Panc1 (cell line): ENCODE results near the gene LNX1. TPM values are rescaled to one million over a fixed set of nuclear protein-coding genes. Genes with fewer than 3 reads are reported as not detected.

ENCODE experiments used
- ATAC-seq: fragments of 200-7000 bp; cut with Tn5 transposase; 2 replicates; pipeline ENCODE4 v1.9.1; 2020; ENCODE audit warnings: mild to moderate bottlenecking, moderate library complexity
- BruUV-seq: library from RNA; stranded (reverse); fragments of 400-500 nt; replicated peaks from 2 replicates; lab custom pipeline; 2021; lab: Mats Ljungman, UMichigan
- CTCF ChIA-PET: fragments of 300-600 bp; sonication (Branson Sonifier 250); formaldehyde crosslinking; loops from one replicate; lab custom pipeline; 2022; ENCODE audit warnings: antibody characterized with exemption; lab: Charles Lee
- POLR2A ChIA-PET: fragments of 300-600 bp; sonication (Branson Sonifier 250); formaldehyde crosslinking; loops from one replicate; lab custom pipeline; 2022; ENCODE audit warnings: antibody characterized with exemption; lab: Charles Lee
- DNase-seq: peaks from one replicate; pipeline ENCODE4 v3.0.0-alpha.2; 2010; ENCODE audit warnings: low read depth, low spot score
- H3K27ac ChIP-seq: 2 replicates; pipeline ENCODE4 v1.5.1; 2011; ENCODE audit warnings: mild to moderate bottlenecking, low read length, inconsistent platforms
- H3K27me3 ChIP-seq: fragments of 200-500 bp; sonication (Bioruptor generic); 2 replicates; pipeline ENCODE4 v1.6.0; 2014; ENCODE audit warnings: low read length, inconsistent platforms; ENCODE audit not compliant: control insufficient read depth, insufficient read depth
- H3K36me3 ChIP-seq: fragments of 200-500 bp; sonication (Bioruptor generic); 2 replicates; pipeline ENCODE4 v1.5.1; 2014; ENCODE audit warnings: inconsistent platforms, mild to moderate bottlenecking, low read length, moderate library complexity; ENCODE audit not compliant: control insufficient read depth, insufficient read depth
- H3K4me1 ChIP-seq: 2 replicates; pipeline ENCODE4 v1.5.1; 2011; ENCODE audit warnings: inconsistent platforms, mild to moderate bottlenecking, low read length, moderate library complexity; ENCODE audit not compliant: control insufficient read depth, insufficient read depth
- H3K4me3 ChIP-seq, 2 experiments: 2 replicates each; pipeline ENCODE4 v1.5.1; 2011 to 2012; ENCODE audit warnings: low read depth in 2 of 2, low read length in 2 of 2, mild to moderate bottlenecking in 2 of 2, inconsistent platforms in 1 of 2, moderate library complexity in 1 of 2
- H3K9me3 ChIP-seq: fragments of 200-500 bp; sonication (Bioruptor generic); 2 replicates; pipeline ENCODE4 v1.5.1; 2014; ENCODE audit warnings: low read depth, mild to moderate bottlenecking, inconsistent platforms, low read length, moderate library complexity; ENCODE audit not compliant: control insufficient read depth, insufficient read depth
- POLR2AphosphoS5 ChIP-seq: IDR thresholded peaks from 2 replicates; pipeline ENCODE4 v1.6.1; 2012; ENCODE audit warnings: mild to moderate bottlenecking, low read depth, low read length, moderate library complexity
- SIN3A ChIP-seq: IDR thresholded peaks from 2 replicates; pipeline ENCODE4 v1.6.1; 2012; ENCODE audit warnings: low read depth, mild to moderate bottlenecking, low read length, moderate library complexity, borderline replicate concordance; ENCODE audit not compliant: insufficient read depth
- TCF7L2 ChIP-seq: IDR thresholded peaks from 2 replicates; pipeline ENCODE4 v1.6.1; 2011; ENCODE audit warnings: mild to moderate bottlenecking, low read depth, low read length, inconsistent platforms
- in situ Hi-C: cut with HindIII; loops from 2 replicates; pipeline ENCODE4 v1.10.0; 2016; ENCODE audit warnings: low sequenced_read_pairs, low pct_unique_long_range_greater_than_20kb
- intact Hi-C: fragments of 100-400 bp; cut with micrococcal nuclease; formaldehyde crosslinking; loops from one replicate; pipeline ENCODE4 v1.10.0; 2022; ENCODE audit not compliant: unreplicated experiment
- total RNA-seq: library from RNA; stranded (reverse); gene quantifications from one replicate; pipeline ENCODE4 v1.2.1, GENCODE V29; 2021; ENCODE audit not compliant: unreplicated experiment
- TF ChIP-seq, protein P1 (sequence below): fragments of 450-650 bp; IDR thresholded peaks from 2 replicates; pipeline ENCODE4 v1.5.1; 2017; ENCODE audit warnings: mild to moderate bottlenecking
- TF ChIP-seq, protein P2 (sequence below), 2 experiments: IDR thresholded peaks; 2 replicates each; pipeline ENCODE4 v1.6.1; 2011 to 2012; ENCODE audit warnings: low read depth in 2 of 2, control low read depth in 1 of 2, low read length in 1 of 2, mild to moderate bottlenecking in 1 of 2, moderate library complexity in 1 of 2; ENCODE audit not compliant: insufficient read depth in 1 of 2

LNX1 gene
- total RNA-seq, 1 experiment from 2014 or later: 0.18 TPM

DNA sequence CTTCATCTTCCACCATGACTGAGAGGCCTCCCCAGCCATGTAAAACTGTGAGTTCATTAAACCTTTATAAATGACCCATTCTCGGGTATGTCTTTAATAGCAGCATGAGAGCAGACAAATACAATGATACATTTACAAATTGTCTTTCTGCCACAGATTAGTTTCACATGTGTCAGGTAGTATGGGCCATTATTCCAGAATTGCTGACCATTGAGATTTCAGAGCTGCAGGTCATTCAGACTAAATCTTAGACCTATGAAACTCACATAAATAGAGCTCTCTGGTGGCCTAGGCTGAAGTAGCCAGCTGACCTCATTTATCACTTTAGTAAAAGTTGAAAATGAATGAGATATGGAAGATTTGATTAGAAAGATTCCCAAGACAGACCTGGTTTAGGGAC, 108.0 kb downstream of the LNX1 start:
- Histone ChIP-seq H3K4me1 (no peaks in the 10 kb centered on the region), H3K9me3 (no peaks in the 10 kb centered on the region), H3K27ac (no peak overlapping the region), H3K27me3 (no peaks in the 10 kb centered on the region), H3K36me3 (no peaks in the 10 kb centered on the region), H3K4me3 (no peak overlapping the region)
- no peak for TF ChIP-seq POLR2AphosphoS5
- TF ChIP-seq, protein P1, sequence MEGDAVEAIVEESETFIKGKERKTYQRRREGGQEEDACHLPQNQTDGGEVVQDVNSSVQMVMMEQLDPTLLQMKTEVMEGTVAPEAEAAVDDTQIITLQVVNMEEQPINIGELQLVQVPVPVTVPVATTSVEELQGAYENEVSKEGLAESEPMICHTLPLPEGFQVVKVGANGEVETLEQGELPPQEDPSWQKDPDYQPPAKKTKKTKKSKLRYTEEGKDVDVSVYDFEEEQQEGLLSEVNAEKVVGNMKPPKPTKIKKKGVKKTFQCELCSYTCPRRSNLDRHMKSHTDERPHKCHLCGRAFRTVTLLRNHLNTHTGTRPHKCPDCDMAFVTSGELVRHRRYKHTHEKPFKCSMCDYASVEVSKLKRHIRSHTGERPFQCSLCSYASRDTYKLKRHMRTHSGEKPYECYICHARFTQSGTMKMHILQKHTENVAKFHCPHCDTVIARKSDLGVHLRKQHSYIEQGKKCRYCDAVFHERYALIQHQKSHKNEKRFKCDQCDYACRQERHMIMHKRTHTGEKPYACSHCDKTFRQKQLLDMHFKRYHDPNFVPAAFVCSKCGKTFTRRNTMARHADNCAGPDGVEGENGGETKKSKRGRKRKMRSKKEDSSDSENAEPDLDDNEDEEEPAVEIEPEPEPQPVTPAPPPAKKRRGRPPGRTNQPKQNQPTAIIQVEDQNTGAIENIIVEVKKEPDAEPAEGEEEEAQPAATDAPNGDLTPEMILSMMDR: no peak
- no peak for TF ChIP-seq TCF7L2
- TF ChIP-seq, protein P2, sequence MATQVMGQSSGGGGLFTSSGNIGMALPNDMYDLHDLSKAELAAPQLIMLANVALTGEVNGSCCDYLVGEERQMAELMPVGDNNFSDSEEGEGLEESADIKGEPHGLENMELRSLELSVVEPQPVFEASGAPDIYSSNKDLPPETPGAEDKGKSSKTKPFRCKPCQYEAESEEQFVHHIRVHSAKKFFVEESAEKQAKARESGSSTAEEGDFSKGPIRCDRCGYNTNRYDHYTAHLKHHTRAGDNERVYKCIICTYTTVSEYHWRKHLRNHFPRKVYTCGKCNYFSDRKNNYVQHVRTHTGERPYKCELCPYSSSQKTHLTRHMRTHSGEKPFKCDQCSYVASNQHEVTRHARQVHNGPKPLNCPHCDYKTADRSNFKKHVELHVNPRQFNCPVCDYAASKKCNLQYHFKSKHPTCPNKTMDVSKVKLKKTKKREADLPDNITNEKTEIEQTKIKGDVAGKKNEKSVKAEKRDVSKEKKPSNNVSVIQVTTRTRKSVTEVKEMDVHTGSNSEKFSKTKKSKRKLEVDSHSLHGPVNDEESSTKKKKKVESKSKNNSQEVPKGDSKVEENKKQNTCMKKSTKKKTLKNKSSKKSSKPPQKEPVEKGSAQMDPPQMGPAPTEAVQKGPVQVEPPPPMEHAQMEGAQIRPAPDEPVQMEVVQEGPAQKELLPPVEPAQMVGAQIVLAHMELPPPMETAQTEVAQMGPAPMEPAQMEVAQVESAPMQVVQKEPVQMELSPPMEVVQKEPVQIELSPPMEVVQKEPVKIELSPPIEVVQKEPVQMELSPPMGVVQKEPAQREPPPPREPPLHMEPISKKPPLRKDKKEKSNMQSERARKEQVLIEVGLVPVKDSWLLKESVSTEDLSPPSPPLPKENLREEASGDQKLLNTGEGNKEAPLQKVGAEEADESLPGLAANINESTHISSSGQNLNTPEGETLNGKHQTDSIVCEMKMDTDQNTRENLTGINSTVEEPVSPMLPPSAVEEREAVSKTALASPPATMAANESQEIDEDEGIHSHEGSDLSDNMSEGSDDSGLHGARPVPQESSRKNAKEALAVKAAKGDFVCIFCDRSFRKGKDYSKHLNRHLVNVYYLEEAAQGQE (IDR thresholded peaks at IDR 0.05; ENCODE audit: insufficient read depth in 1 of 2, low read depth in 2 of 2, low read length in 1 of 2): no peak
- TF ChIP-seq SIN3A: no peak
- ATAC-seq (no peak), DNase-seq (no peak)
- intact Hi-C loops (loop anchor here (10.0 kb wide), 1 partner anchor 468 kb away; no protein-coding TSS in a partner anchor), in situ Hi-C loops (no loop called here)
- CTCF ChIA-PET: no interaction called here
- POLR2A ChIA-PET: no interaction called here
- BruUV-seq: no TSS peak

DNA sequence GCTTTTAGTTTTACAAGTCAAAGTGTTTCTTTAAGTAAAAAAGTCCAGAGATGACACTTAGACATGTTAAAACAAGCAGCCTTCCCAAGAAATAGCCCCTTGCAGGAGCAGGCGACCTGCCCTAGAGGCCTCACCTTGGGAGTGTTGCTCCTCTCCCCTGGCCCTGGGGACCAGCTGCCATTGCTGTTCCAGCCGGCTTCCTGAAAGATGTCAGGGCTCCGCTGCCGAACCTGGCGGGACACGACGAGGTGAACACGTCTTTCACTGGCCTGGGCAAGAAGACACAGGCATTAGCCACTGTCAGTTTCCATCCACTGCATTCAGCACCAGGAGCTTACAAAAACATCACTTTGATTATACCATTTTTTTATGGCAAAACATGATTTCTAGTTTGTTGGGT, 109.7 kb downstream of the LNX1 start:
- POLR2A ChIA-PET: no interaction called here
- CTCF ChIA-PET: no interaction called here
- intact Hi-C loops (loop anchor here (10.0 kb wide), 1 partner anchor 467 kb away; no protein-coding TSS in a partner anchor), in situ Hi-C loops (no loop called here)
- ATAC-seq: no peak
- Histone ChIP-seq H3K27me3 (no peaks in the 10 kb centered on the region), H3K4me3 (no peak overlapping the region), H3K27ac (no peak overlapping the region), H3K9me3 (no peaks in the 10 kb centered on the region), H3K36me3 (no peaks in the 10 kb centered on the region), H3K4me1 (no peaks in the 10 kb centered on the region)
- BruUV-seq: no TSS peak
- TF ChIP-seq, protein P2 (IDR thresholded peaks at IDR 0.05; ENCODE audit: insufficient read depth in 1 of 2, low read depth in 2 of 2, low read length in 1 of 2): no peak
- TF ChIP-seq SIN3A (no peak), POLR2AphosphoS5 (no peak), TCF7L2 (no peak)
- TF ChIP-seq, protein P1: no peak
- DNase-seq: no peak
